A549 (cell line): ENCODE results near the gene PTPRD. TPM values are rescaled to one million over a fixed set of nuclear protein-coding genes. Genes with fewer than 3 reads are reported as not detected.

Experiments
- ATAC-seq, 2 experiments: fragments of 200-7000 bp in 1 of 2; fragments of >200 bp in 1 of 2; cut with Nextera tagmentation in 1 of 2; cut with Tn5 transposase in 1 of 2; 3 replicates each; pipeline versions ENCODE4 v1.8.0 to v1.9.1; 2018 to 2020; ENCODE audit warnings: mild to moderate bottlenecking in 1 of 2, moderate library complexity in 1 of 2
- CTCF ChIA-PET: fragments of 300-600 bp; sonication (Branson Sonifier 250); formaldehyde crosslinking; extraction: SDS; loops from one replicate; lab custom pipeline; 2021; ENCODE audit warnings: antibody characterized with exemption, inconsistent platforms; lab: Yijun Ruan, JAX
- POLR2A ChIA-PET: fragments of 350-600 bp; formaldehyde crosslinking; extraction: SDS; loops from one replicate; lab custom pipeline; 2021; ENCODE audit warnings: antibody characterized with exemption, inconsistent platforms; lab: Yijun Ruan, JAX
- DNase-seq, 2 experiments: peaks; one replicate each; pipeline versions ENCODE4 v3.0.0 to v3.0.0-alpha.2; 2011 to 2016; ENCODE audit warnings: low read depth in 1 of 2, low spot score in 1 of 2
- FAIRE-seq: peaks from 2 replicates; lab custom pipeline; 2011; peaks lifted over from hg19 to GRCh38; lab: Jason Lieb, UNC
- H3K27ac ChIP-seq, 2 experiments: fragments of >200 bp; sonication (Bioruptor Twin); formaldehyde crosslinking; 3 replicates each; pipeline ENCODE4 v1.5.1; 2016 to 2017
- H3K4me1 ChIP-seq: fragments of >200 bp; sonication (Bioruptor Twin); formaldehyde crosslinking; 3 replicates; pipeline ENCODE4 v1.6.1; 2016
- H3K4me2 ChIP-seq: fragments of >200 bp; sonication (Bioruptor Twin); formaldehyde crosslinking; 3 replicates; pipeline ENCODE4 v1.6.1; 2016
- H3K4me3 ChIP-seq: fragments of >200 bp; sonication (Bioruptor Twin); formaldehyde crosslinking; 3 replicates; pipeline ENCODE4 v1.5.1; 2016
- H3K9me3 ChIP-seq: fragments of >200 bp; sonication (Bioruptor Twin); formaldehyde crosslinking; 3 replicates; pipeline ENCODE4 v1.6.1; 2016
- BHLHE40 ChIP-seq: IDR thresholded peaks from 2 replicates; pipeline ENCODE4 v1.6.1; 2012; ENCODE audit warnings: low read depth, low read length, inconsistent platforms
- CEBPB ChIP-seq, 2 experiments: fragments of >200 bp in 1 of 2; sonication (Bioruptor Twin) in 1 of 2; formaldehyde crosslinking in 1 of 2; IDR thresholded peaks; 2 replicates each; pipeline ENCODE4 v1.6.1; 2012 to 2016
- CHD4 ChIP-seq: fragments of 200-600 bp; sonication (generic); IDR thresholded peaks from 2 replicates; pipeline ENCODE4 v1.6.1; 2016; ENCODE audit warnings: antibody characterized with exemption, mild to moderate bottlenecking, borderline replicate concordance
- EHF ChIP-seq: fragments of 250-450 bp; sonication (Bioruptor Pico); IDR thresholded peaks from 2 replicates; pipeline ENCODE4 v1.5.0; 2020; ENCODE audit warnings: mild to moderate bottlenecking
- EP300 ChIP-seq, 2 experiments: fragments of >200 bp; sonication (Bioruptor Twin); formaldehyde crosslinking; IDR thresholded peaks; 2 replicates in 1 of 2; 3 replicates in 1 of 2; pipeline ENCODE4 v1.6.1; 2016 to 2017
- FOSL2 ChIP-seq, 2 experiments: fragments of 450-650 bp in 1 of 2; fragments of >200 bp in 1 of 2; sonication (Bioruptor Twin) in 1 of 2; formaldehyde crosslinking; IDR thresholded peaks; 2 replicates each; pipeline versions ENCODE4 v1.5.0 to v1.6.1; 2016 to 2020; ENCODE audit warnings: mild to moderate bottlenecking in 1 of 2, moderate library complexity in 1 of 2
- HOXB13 ChIP-seq: fragments of 250-450 bp; sonication (Bioruptor Pico); IDR thresholded peaks from 2 replicates; pipeline ENCODE4 v1.5.0; 2020; ENCODE audit warnings: low read depth, mild to moderate bottlenecking, moderate library complexity
- HOXB5 ChIP-seq: fragments of 250-450 bp; sonication (Bioruptor Pico); IDR thresholded peaks from 2 replicates; pipeline ENCODE4 v1.5.0; 2020; ENCODE audit warnings: mild to moderate bottlenecking, moderate library complexity
- JUNB ChIP-seq: fragments of >200 bp; sonication (Bioruptor Twin); formaldehyde crosslinking; IDR thresholded peaks from 2 replicates; pipeline ENCODE4 v1.6.1; 2016
- MAFK ChIP-seq: fragments of 450-650 bp; IDR thresholded peaks from 2 replicates; pipeline ENCODE4 v1.6.1; 2014; ENCODE audit not compliant: partially characterized antibody
- MYC ChIP-seq: IDR thresholded peaks from 2 replicates; pipeline ENCODE4 v1.6.1; 2012; ENCODE audit warnings: mild to moderate bottlenecking, inconsistent platforms, low read length, improper control_type of control experiment, borderline replicate concordance
- POLR2A ChIP-seq: IDR thresholded peaks from 2 replicates; pipeline ENCODE4 v1.6.1; 2012; ENCODE audit warnings: mild to moderate bottlenecking, low read length
- RARB ChIP-seq: fragments of 250-450 bp; sonication (Bioruptor Pico); IDR thresholded peaks from 2 replicates; pipeline ENCODE4 v1.8.0; 2021; ENCODE audit warnings: mild to moderate bottlenecking, moderate library complexity
- SREBF2 ChIP-seq: fragments of 450-650 bp; IDR thresholded peaks from 2 replicates; pipeline ENCODE4 v1.6.1; 2014; ENCODE audit warnings: mild to moderate bottlenecking, moderate library complexity
- ZNF302 ChIP-seq: fragments of 250-450 bp; sonication (Bioruptor Pico); IDR thresholded peaks from 2 replicates; pipeline ENCODE4 v1.9.0; 2021; ENCODE audit warnings: inconsistent platforms, mild to moderate bottlenecking, moderate library complexity
- WGBS: methylation state at CpG from one replicate; pipeline ENCODE4 v1.1.6; 2017; ENCODE audit errors: missing lambda C conversion rate; 5-methylcytosine and 5-hydroxymethylcytosine counted together
- polyA plus RNA-seq, 4 experiments: library from polyadenylated mRNA; depleted of rRNA in 3 of 4; stranded (reverse); fragments of >200 nt; fragmentation: RNase III in 1 of 4; extraction: RNeasy Plus Mini Kit Qiagen cat#74134 plus additional on column Dnase treatment in 1 of 4; gene quantifications; 2 replicates in 3 of 4; 3 replicates in 1 of 4; pipeline ENCODE4 v1.2.3, GENCODE V29; 2011 to 2017
- TF ChIP-seq, protein P1 (sequence below): fragments of 450-650 bp; IDR thresholded peaks from 2 replicates; pipeline ENCODE4 v1.6.1; 2014; ENCODE audit warnings: antibody characterized with exemption
- TF ChIP-seq, protein P2 (sequence below): fragments of >200 bp; sonication (Bioruptor Twin); formaldehyde crosslinking; IDR thresholded peaks from 3 replicates; pipeline ENCODE4 v1.5.1; 2016
- TF ChIP-seq, protein P3 (sequence below): fragments of 150-350 bp; IDR thresholded peaks from 2 replicates; pipeline ENCODE4 v1.6.1; 2014; ENCODE audit warnings: low read depth, mild to moderate bottlenecking, low read length

The PTPRD gene
- polyA plus RNA-seq, 2 of the 4 experiments (the other 2 are of a cell fraction), result 0.39 to 1.3 TPM

DNA sequence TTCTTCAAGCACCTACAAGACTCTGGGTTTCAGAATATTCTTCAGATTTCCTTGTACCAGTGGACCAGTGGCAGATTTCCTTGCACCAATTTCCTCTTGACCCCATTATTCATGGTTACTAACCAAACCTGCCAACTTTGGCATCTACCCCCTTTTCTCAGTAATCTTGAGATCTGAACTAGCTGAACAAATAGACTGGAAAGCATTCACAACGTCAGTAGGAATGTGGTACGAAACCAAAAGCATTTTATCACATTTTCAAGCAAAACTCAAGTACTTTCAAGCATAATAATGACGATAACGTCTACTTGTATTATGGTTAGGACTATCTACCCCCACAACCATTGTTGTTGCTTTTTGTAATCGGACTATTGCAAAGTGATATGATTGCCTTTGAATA, 1217.3 kb downstream of the PTPRD start (continued):
- TF ChIP-seq, protein P1, sequence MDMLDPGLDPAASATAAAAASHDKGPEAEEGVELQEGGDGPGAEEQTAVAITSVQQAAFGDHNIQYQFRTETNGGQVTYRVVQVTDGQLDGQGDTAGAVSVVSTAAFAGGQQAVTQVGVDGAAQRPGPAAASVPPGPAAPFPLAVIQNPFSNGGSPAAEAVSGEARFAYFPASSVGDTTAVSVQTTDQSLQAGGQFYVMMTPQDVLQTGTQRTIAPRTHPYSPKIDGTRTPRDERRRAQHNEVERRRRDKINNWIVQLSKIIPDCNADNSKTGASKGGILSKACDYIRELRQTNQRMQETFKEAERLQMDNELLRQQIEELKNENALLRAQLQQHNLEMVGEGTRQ, result no peak
- TF ChIP-seq FOSL2 (IDR thresholded peaks at IDR 0.05) (no peak), FOSL2 (CRISPR knock-in tag; IDR thresholded peaks at IDR 0.05) (no peak), ZNF302 (CRISPR knock-in tag) (no peak), JUNB (no peak)

DNA sequence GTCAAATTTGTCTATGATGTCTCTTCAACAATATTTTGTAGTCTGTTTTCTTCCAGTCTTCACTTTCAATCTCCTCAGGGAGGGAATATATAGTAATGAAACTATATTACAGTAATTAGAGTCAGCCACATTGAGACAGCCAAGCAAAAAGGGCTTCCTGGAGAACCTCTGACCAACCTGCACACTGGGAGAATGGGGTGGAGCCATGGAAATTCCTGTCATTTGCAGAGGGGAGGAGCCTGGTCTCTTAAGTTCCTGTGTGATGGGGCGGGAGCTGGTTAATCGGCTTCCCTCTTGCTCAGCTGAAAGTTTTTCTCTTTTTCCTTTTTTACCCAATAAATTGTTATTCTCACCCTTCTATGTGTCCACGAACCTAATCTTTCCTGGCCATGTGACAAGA, 1220.0 kb downstream of the PTPRD start:
- no peak for DNase-seq

DNA sequence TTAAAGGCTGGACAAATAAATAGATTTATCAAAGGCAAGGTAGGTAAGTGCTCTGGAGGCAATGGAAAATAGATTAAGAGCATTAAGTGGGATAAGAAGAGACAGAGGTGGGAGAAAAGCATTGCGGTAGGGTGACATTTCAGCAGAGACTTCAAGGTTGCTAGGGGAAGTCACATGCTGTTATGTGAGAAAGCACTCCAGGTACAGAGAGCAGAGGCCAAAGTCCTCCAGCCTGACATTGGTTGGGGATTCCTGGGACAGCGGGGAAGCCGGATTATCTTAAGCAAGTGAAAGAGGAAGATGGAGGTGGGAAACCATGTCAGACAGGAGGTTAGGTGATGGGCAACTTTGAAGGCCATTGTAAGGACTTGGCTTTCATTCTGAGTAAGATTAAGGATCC, 1222.9 kb downstream of the PTPRD start:
- Histone ChIP-seq H3K4me1 (no peaks in the 10 kb centered on the region), H3K4me2 (no peak overlapping the region), H3K9me3 (no peaks in the 10 kb centered on the region), H3K27ac (no peak overlapping the region), H3K4me3 (no peak overlapping the region)
- ChIA-PET CTCF (no interaction called here), POLR2A (no interaction called here)
- TF ChIP-seq, protein P2, sequence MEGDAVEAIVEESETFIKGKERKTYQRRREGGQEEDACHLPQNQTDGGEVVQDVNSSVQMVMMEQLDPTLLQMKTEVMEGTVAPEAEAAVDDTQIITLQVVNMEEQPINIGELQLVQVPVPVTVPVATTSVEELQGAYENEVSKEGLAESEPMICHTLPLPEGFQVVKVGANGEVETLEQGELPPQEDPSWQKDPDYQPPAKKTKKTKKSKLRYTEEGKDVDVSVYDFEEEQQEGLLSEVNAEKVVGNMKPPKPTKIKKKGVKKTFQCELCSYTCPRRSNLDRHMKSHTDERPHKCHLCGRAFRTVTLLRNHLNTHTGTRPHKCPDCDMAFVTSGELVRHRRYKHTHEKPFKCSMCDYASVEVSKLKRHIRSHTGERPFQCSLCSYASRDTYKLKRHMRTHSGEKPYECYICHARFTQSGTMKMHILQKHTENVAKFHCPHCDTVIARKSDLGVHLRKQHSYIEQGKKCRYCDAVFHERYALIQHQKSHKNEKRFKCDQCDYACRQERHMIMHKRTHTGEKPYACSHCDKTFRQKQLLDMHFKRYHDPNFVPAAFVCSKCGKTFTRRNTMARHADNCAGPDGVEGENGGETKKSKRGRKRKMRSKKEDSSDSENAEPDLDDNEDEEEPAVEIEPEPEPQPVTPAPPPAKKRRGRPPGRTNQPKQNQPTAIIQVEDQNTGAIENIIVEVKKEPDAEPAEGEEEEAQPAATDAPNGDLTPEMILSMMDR, result no peak
- TF ChIP-seq FOSL2 (IDR thresholded peaks at IDR 0.05) (no peak), FOSL2 (CRISPR knock-in tag; IDR thresholded peaks at IDR 0.05) (no peak), HOXB5 (CRISPR knock-in tag) (no peak), CHD4 (no peak), RARB (CRISPR knock-in tag) (no peak), SREBF2 (no peak), ZNF302 (CRISPR knock-in tag) (no peak), MAFK (no peak), EHF (no peak), MYC (no peak), POLR2A (no peak), EP300 (IDR thresholded peaks at IDR 0.05) (no peak), HOXB13 (CRISPR knock-in tag) (no peak), BHLHE40 (no peak)
- TF ChIP-seq, protein P1, result no peak
- TF ChIP-seq, protein P3, sequence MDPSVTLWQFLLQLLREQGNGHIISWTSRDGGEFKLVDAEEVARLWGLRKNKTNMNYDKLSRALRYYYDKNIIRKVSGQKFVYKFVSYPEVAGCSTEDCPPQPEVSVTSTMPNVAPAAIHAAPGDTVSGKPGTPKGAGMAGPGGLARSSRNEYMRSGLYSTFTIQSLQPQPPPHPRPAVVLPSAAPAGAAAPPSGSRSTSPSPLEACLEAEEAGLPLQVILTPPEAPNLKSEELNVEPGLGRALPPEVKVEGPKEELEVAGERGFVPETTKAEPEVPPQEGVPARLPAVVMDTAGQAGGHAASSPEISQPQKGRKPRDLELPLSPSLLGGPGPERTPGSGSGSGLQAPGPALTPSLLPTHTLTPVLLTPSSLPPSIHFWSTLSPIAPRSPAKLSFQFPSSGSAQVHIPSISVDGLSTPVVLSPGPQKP, result no peak
- WGBS, result 26% methylated on average over 3 of the region's 3 CpGs
- no peak for FAIRE-seq
- no peak for DNase-seq
- no peak for ATAC-seq

More for the DNA sequence above, 1220.0 kb downstream of the PTPRD start:
- 29% methylated on average over 3 of the region's 3 CpGs for WGBS
- H3K4me3 ChIP-seq, result no peak overlapping the region
- no peaks in the 10 kb centered on the region for H3K9me3 ChIP-seq
- H3K4me2 ChIP-seq, result no peak overlapping the region
- no peaks in the 10 kb centered on the region for H3K4me1 ChIP-seq
- H3K27ac ChIP-seq, result no peak overlapping the region
- CTCF ChIA-PET, result no interaction called here
- POLR2A ChIA-PET, result no interaction called here
- no peak for TF ChIP-seq CEBPB (IDR thresholded peaks at IDR 0.05)
- TF ChIP-seq, all 56 proteins: peak for 0
- FAIRE-seq (no peak), ATAC-seq (no peak)
